GM12878 (cell line): ENCODE measurements around the gene XRRA1. TPM values are rescaled to one million over a fixed set of nuclear protein-coding genes. Genes with fewer than 3 reads are reported as not detected.

ENCODE experiments used
- BCL11A ChIP-seq: IDR thresholded peaks from 2 replicates; pipeline ENCODE4 v1.6.1; 2011; ENCODE audit warnings: low read depth, low read length
- CTCF ChIP-seq, 3 experiments: IDR thresholded peaks in 2 of 3; conservative IDR thresholded peaks in 1 of 3; 2 replicates each; pipeline ENCODE4 v1.5.1; 2011; ENCODE audit warnings: low read depth in 3 of 3, low read length in 3 of 3, mild to moderate bottlenecking in 3 of 3, control low read depth in 2 of 3, moderate library complexity in 2 of 3, inconsistent platforms in 1 of 3, mixed read lengths in 1 of 3; ENCODE audit not compliant: control insufficient read depth in 2 of 3, insufficient read depth in 1 of 3; ENCODE audit errors: extremely low read depth in 1 of 3
- ESRRA ChIP-seq: IDR thresholded peaks from 2 replicates; pipeline ENCODE4 v1.6.1; 2012; ENCODE audit warnings: mild to moderate bottlenecking, low read length, improper control_type of control experiment
- GABPA ChIP-seq: IDR thresholded peaks from 2 replicates; pipeline ENCODE4 v1.6.1; 2014; ENCODE audit warnings: antibody characterized with exemption, low read depth, mild to moderate bottlenecking, inconsistent platforms
- HDAC2 ChIP-seq: fragments of 200-600 bp; sonication (generic); IDR thresholded peaks from 2 replicates; pipeline ENCODE4 v1.6.1; 2017
- IKZF2 ChIP-seq, 2 experiments: fragments of 450-650 bp; IDR thresholded peaks; 2 replicates each; pipeline ENCODE4 v1.6.1; 2017; ENCODE audit warnings: mild to moderate bottlenecking in 2 of 2, moderate library complexity in 2 of 2
- IRF4 ChIP-seq: IDR thresholded peaks from 2 replicates; pipeline ENCODE4 v1.6.1; 2011; ENCODE audit warnings: low read depth, low read length
- JUNB ChIP-seq: IDR thresholded peaks from 2 replicates; pipeline ENCODE4 v1.6.1; 2016; ENCODE audit warnings: antibody characterized with exemption, mild to moderate bottlenecking
- KAT2A ChIP-seq: conservative IDR thresholded peaks from 2 replicates; pipeline ENCODE4 v1.6.1; 2011; ENCODE audit warnings: low read depth, low read length; ENCODE audit not compliant: control insufficient read depth
- MTA3 ChIP-seq: IDR thresholded peaks from 2 replicates; pipeline ENCODE4 v1.6.1; 2012; ENCODE audit warnings: low read length, inconsistent platforms, borderline replicate concordance
- MYC ChIP-seq: IDR thresholded peaks from 2 replicates; pipeline ENCODE4 v1.6.1; 2011; ENCODE audit warnings: mild to moderate bottlenecking, low read length, moderate library complexity, inconsistent platforms; ENCODE audit not compliant: insufficient read depth, insufficient replicate concordance, insufficient read length, severe bottlenecking
- NFYB ChIP-seq: IDR thresholded peaks from 2 replicates; pipeline ENCODE4 v1.6.1; 2011; ENCODE audit warnings: low read depth, mild to moderate bottlenecking, low read length, improper control_type of control experiment, moderate library complexity; ENCODE audit not compliant: insufficient read depth
- NKRF ChIP-seq: fragments of 450-650 bp; conservative IDR thresholded peaks from 2 replicates; pipeline ENCODE4 v1.6.1; 2017; ENCODE audit warnings: mild to moderate bottlenecking, moderate library complexity
- NR2F1 ChIP-seq: fragments of 450-650 bp; conservative IDR thresholded peaks from 2 replicates; pipeline ENCODE4 v1.6.1; 2017; ENCODE audit warnings: mild to moderate bottlenecking
- POLR2AphosphoS2 ChIP-seq: IDR thresholded peaks from 2 replicates; pipeline ENCODE4 v1.6.1; 2011; ENCODE audit warnings: low read depth, mild to moderate bottlenecking, low read length, improper control_type of control experiment, moderate library complexity
- POU2F2 ChIP-seq: IDR thresholded peaks from 3 replicates; pipeline ENCODE4 v1.6.1; 2011; ENCODE audit warnings: low read depth, mild to moderate bottlenecking, low read length, borderline replicate concordance
- SIN3A ChIP-seq: IDR thresholded peaks from 2 replicates; pipeline ENCODE4 v1.6.1; 2012; ENCODE audit warnings: low read depth, low read length, improper control_type of control experiment
- SMAD1 ChIP-seq: fragments of 450-650 bp; IDR thresholded peaks from 2 replicates; pipeline ENCODE4 v1.6.1; 2018; ENCODE audit warnings: mild to moderate bottlenecking, low read depth; ENCODE audit not compliant: partially characterized antibody
- STAT3 ChIP-seq: IDR thresholded peaks from 2 replicates; pipeline ENCODE4 v1.6.1; 2011; ENCODE audit warnings: low read depth, low read length, improper control_type of control experiment
- TCF3 ChIP-seq: IDR thresholded peaks from 2 replicates; pipeline ENCODE4 v1.6.1; 2012; ENCODE audit warnings: low read depth, mild to moderate bottlenecking, low read length, borderline replicate concordance; ENCODE audit not compliant: insufficient read depth
- USF2 ChIP-seq: IDR thresholded peaks from 2 replicates; pipeline ENCODE4 v1.6.1; 2011; ENCODE audit warnings: low read depth, low read length, improper control_type of control experiment, borderline replicate concordance
- ZNF217 ChIP-seq: fragments of 450-650 bp; IDR thresholded peaks from 2 replicates; pipeline ENCODE4 v1.6.1; 2017; ENCODE audit warnings: antibody characterized with exemption, mild to moderate bottlenecking
- ZNF274 ChIP-seq: IDR thresholded peaks from one replicate; pipeline ENCODE4 v1.8.0; 2011; ENCODE audit not compliant: insufficient read length, insufficient read depth
- ZNF687 ChIP-seq: fragments of 450-650 bp; IDR thresholded peaks from 2 replicates; pipeline ENCODE4 v1.6.1; 2017; ENCODE audit warnings: mild to moderate bottlenecking, moderate library complexity
- polyA plus RNA-seq, 11 experiments: library from polyadenylated mRNA; depleted of rRNA in 4 of 11; unstranded in 6 of 11; stranded (reverse) in 5 of 11; fragments of >200 nt; fragmentation: Nextera tagmentation in 4 of 11; fragmentation: Illumina TruSeq in 1 of 11; extraction: Ambion mirVana in 4 of 11; extraction: Trizol in 1 of 11; gene quantifications; 1 replicate in 1 of 11; 2 replicates in 10 of 11; pipeline versions ENCODE4 v1.2.1 to v1.2.3, GENCODE V29; 2011 to 2016; ENCODE audit warnings: inconsistent platforms in 2 of 11, missing spikeins in 2 of 11, low read depth in 1 of 11
- total RNA-seq, 4 experiments: library from RNA; depleted of rRNA in 3 of 4; stranded (reverse); fragments of >200 nt in 3 of 4; fragmentation: Illumina TruSeq in 1 of 4; extraction: Trizol in 1 of 4; gene quantifications; 2 replicates each; pipeline versions ENCODE4 v1.2.1 to v1.2.3, GENCODE V29; 2013 to 2021

Gene XRRA1
- total and polyA plus RNA-seq, 10 of the 15 experiments (the other 5 are each of a cell fraction or from before 2014, with no cell fraction given): 2.5 to 8.8 (median 4.6) TPM

GRCh38 chr11:74992852-74993251, 44.0 kb upstream of the XRRA1 start (continued):
- 0 out of 2 replicates have a peak, but pooled peaks have one; percentile 26 for TF ChIP-seq ZNF687
- TF ChIP-seq JUNB: no peak
- TF ChIP-seq ZNF217: 0 out of 2 replicates have a peak, but pooled peaks have one; percentile 32
- TF ChIP-seq SMAD1: no peak
- TF ChIP-seq TCF3: no peak
- peak; percentile 57; the same call in 1 of the 2 replicates for TF ChIP-seq NFYB
- no peak for TF ChIP-seq HDAC2
- no peak for TF ChIP-seq KAT2A
- no peak for TF ChIP-seq NKRF
- TF ChIP-seq ESRRA: no peak
- TF ChIP-seq SIN3A: no peak
- no peak for TF ChIP-seq ZNF274
- TF ChIP-seq MYC: no peak
- TF ChIP-seq CTCF (IDR thresholded peaks at IDR 0.05 in 2 of 3, conservative IDR thresholded peaks at IDR 0.05 in 1 of 3; ENCODE audit: control insufficient read depth in 2 of 3, extremely low read depth in 1 of 3, insufficient read depth in 1 of 3, low read depth in 3 of 3, low read length in 3 of 3): no peak
- no peak for TF ChIP-seq USF2
- no peak for TF ChIP-seq STAT3
- no peak for TF ChIP-seq GABPA
- 0 out of 2 replicates have a peak, but pooled peaks have one; percentile 12 for TF ChIP-seq BCL11A
- TF ChIP-seq POLR2AphosphoS2: no peak
- no peak for TF ChIP-seq POU2F2
- peak in 1 of 2 experiments; percentile 36; a peak in 1 of 4 replicates for TF ChIP-seq IKZF2 (IDR thresholded peaks at IDR 0.05)
- peak; percentile 16; the same call in 1 of the 2 replicates for TF ChIP-seq IRF4
- TF ChIP-seq NR2F1: no peak; the same call in 1 of the 2 replicates
- TF ChIP-seq MTA3: no peak
